HG03442 (cell line): ENCODE results near the gene SYNPO2.
A peak's percentile ranks its signal among the peaks of the same experiment; 100 is the strongest.

Experiments
- ATAC-seq: cut with Tn5 transposase; IDR thresholded peaks from one replicate; pipeline ENCODE4 v1.9.1; 2021; ENCODE audit warnings: mild to moderate bottlenecking, moderate library complexity; ENCODE audit not compliant: unreplicated experiment

SYNPO2 gene

GRCh38 chr4:118931786-118932185, 43.1 kb downstream of the SYNPO2 start:
- no peak for ATAC-seq

- ATAC-seq: no peak
Observed at GRCh38 chr4:118935819-118936218, 47.2 kb downstream of the SYNPO2 start.

GRCh38 chr4:118936406-118936805, 47.8 kb downstream of the SYNPO2 start:
- no peak for ATAC-seq

- ATAC-seq: no peak
Observed at GRCh38 chr4:118939169-118939783, 50.6 kb downstream of the SYNPO2 start.

- no peak for ATAC-seq
Observed at GRCh38 chr4:118941149-118941548, 52.5 kb downstream of the SYNPO2 start.

GRCh38 chr4:118941799-118942198, 53.1 kb downstream of the SYNPO2 start:
- no peak for ATAC-seq

GRCh38 chr4:118942465-118942864, 53.8 kb downstream of the SYNPO2 start:
- ATAC-seq: no peak

- no peak for ATAC-seq
Observed at GRCh38 chr4:118947095-118947494, 58.4 kb downstream of the SYNPO2 start.

GRCh38 chr4:118948545-118949144, 60.0 kb downstream of the SYNPO2 start:
- no peak for ATAC-seq

- no peak for ATAC-seq
Observed at GRCh38 chr4:118950224-118950623, 61.6 kb downstream of the SYNPO2 start.

GRCh38 chr4:118950929-118951570, 62.4 kb downstream of the SYNPO2 start:
- no peak for ATAC-seq

GRCh38 chr4:118953276-118953675, 64.6 kb downstream of the SYNPO2 start:
- no peak for ATAC-seq

GRCh38 chr4:118954246-118954645, 65.6 kb downstream of the SYNPO2 start:
- no peak for ATAC-seq

GRCh38 chr4:118955515-118955914, 66.9 kb downstream of the SYNPO2 start:
- ATAC-seq: no peak

- no peak for ATAC-seq
Observed at GRCh38 chr4:118957722-118958445, 69.2 kb downstream of the SYNPO2 start.

GRCh38 chr4:118962540-118962939, 73.9 kb downstream of the SYNPO2 start:
- no peak for ATAC-seq

GRCh38 chr4:118964891-118965411, 76.3 kb downstream of the SYNPO2 start:
- no peak for ATAC-seq

- no peak for ATAC-seq
Observed at GRCh38 chr4:118967393-118967792, 78.7 kb downstream of the SYNPO2 start.

GRCh38 chr4:118968005-118968404, 79.4 kb downstream of the SYNPO2 start:
- ATAC-seq: peak; percentile 100

GRCh38 chr4:118968813-118969212, 80.2 kb downstream of the SYNPO2 start:
- no peak for ATAC-seq

GRCh38 chr4:118969359-118969758, 80.7 kb downstream of the SYNPO2 start:
- ATAC-seq: no peak
